Endothelial cell of umbilical vein (primary cell): ENCODE data around the gene SMARCA1. TPM values are rescaled to one million over a fixed set of nuclear protein-coding genes. Genes with fewer than 3 reads are reported as not detected.

Source experiments
- BruUV-seq: library from RNA; stranded (reverse); fragments of 400-500 nt; replicated peaks from 2 replicates; lab custom pipeline; 2021; lab: Mats Ljungman, UMichigan
- CTCF ChIA-PET: fragments of 300-600, 350-600 bp; sonication (Branson Sonifier 250); formaldehyde crosslinking; loops from one replicate; lab custom pipeline; 2021; ENCODE audit warnings: antibody characterized with exemption, inconsistent platforms; lab: Charles Lee
- POLR2A ChIA-PET: fragments of 300-600, 350-600 bp; sonication (Branson Sonifier 250); formaldehyde crosslinking; loops from one replicate; lab custom pipeline; 2021; ENCODE audit warnings: antibody characterized with exemption, inconsistent platforms; lab: Charles Lee
- DNase-seq: peaks from one replicate; pipeline ENCODE4 v3.0.0-alpha.2; 2011; ENCODE audit warnings: low read depth, low spot score
- FAIRE-seq: peaks from 2 replicates; lab custom pipeline; 2011; peaks lifted over from hg19 to GRCh38; lab: Jason Lieb, UNC
- H2AFZ ChIP-seq: 2 replicates; pipeline ENCODE4 v1.6.0; 2012; ENCODE audit warnings: low read depth, low read length, control low read depth, inconsistent platforms
- H3K27ac ChIP-seq: 2 replicates; pipeline ENCODE4 v1.5.1; 2011; ENCODE audit warnings: low read depth, mild to moderate bottlenecking, control low read depth, low read length, moderate library complexity; ENCODE audit not compliant: insufficient read depth
- H3K27me3 ChIP-seq, 2 experiments: 2 replicates each; pipeline versions ENCODE4 v1.6.0 to v1.6.1; 2011; ENCODE audit warnings: low read length in 2 of 2, mixed read lengths in 1 of 2; ENCODE audit not compliant: control insufficient read depth in 2 of 2, insufficient read depth in 2 of 2
- H3K36me3 ChIP-seq, 2 experiments: 2 replicates in 1 of 2; 3 replicates in 1 of 2; pipeline ENCODE4 v1.5.1; 2011; ENCODE audit warnings: low read length in 2 of 2, mild to moderate bottlenecking in 1 of 2, moderate library complexity in 1 of 2; ENCODE audit not compliant: control insufficient read depth in 2 of 2, insufficient read depth in 2 of 2; ENCODE audit errors: extremely low read depth in 1 of 2
- H3K4me1 ChIP-seq: 3 replicates; pipeline ENCODE4 v1.5.1; 2011; ENCODE audit warnings: mild to moderate bottlenecking, low read length; ENCODE audit not compliant: control insufficient read depth, insufficient read depth; ENCODE audit errors: extremely low read depth
- H3K4me2 ChIP-seq: 2 replicates; pipeline ENCODE4 v1.6.1; 2011; ENCODE audit warnings: low read length, control low read depth, mixed read lengths; ENCODE audit not compliant: insufficient read depth
- H3K4me3 ChIP-seq, 3 experiments: fragments of 200-600 bp in 1 of 3; sonication (generic), shearing (Covaris generic) in 1 of 3; replicated peaks in 1 of 3; 2 replicates each; pipeline ENCODE4 v1.5.1; 2011 to 2016; ENCODE audit warnings: control low read depth in 3 of 3, low read length in 3 of 3, mild to moderate bottlenecking in 2 of 3, inconsistent platforms in 1 of 3, low read depth in 1 of 3, moderate library complexity in 1 of 3; ENCODE audit not compliant: insufficient read depth in 1 of 3
- H3K79me2 ChIP-seq: 2 replicates; pipeline ENCODE4 v1.6.0; 2012; ENCODE audit warnings: low read length, inconsistent platforms; ENCODE audit not compliant: control insufficient read depth, insufficient read depth
- H3K9ac ChIP-seq: replicated peaks from 2 replicates; pipeline ENCODE3; 2011; ENCODE audit warnings: low read length, control low read depth; ENCODE audit not compliant: insufficient read depth; ENCODE audit errors: extremely low read depth
- H3K9me1 ChIP-seq: replicated peaks from 3 replicates; pipeline ENCODE4 v1.6.0; 2011; ENCODE audit warnings: mild to moderate bottlenecking, low read length; ENCODE audit not compliant: control insufficient read depth, insufficient read depth; ENCODE audit errors: extremely low read depth
- H3K9me3 ChIP-seq: replicated peaks from 2 replicates; pipeline ENCODE4 v1.5.1; 2012; ENCODE audit warnings: low read length, inconsistent platforms; ENCODE audit not compliant: control insufficient read depth, insufficient read depth
- H4K20me1 ChIP-seq: replicated peaks from 2 replicates; pipeline ENCODE3; 2011; ENCODE audit warnings: mild to moderate bottlenecking, low read length; ENCODE audit not compliant: control insufficient read depth, insufficient read depth; ENCODE audit errors: extremely low read depth
- EZH2 ChIP-seq: IDR thresholded peaks from 2 replicates; pipeline ENCODE4 v1.6.1; 2012; ENCODE audit warnings: borderline replicate concordance, low read depth, mild to moderate bottlenecking, moderate library complexity, low read length, inconsistent platforms; ENCODE audit not compliant: severe bottlenecking
- FOS ChIP-seq: IDR thresholded peaks from 2 replicates; pipeline ENCODE4 v1.6.1; 2011; ENCODE audit warnings: mild to moderate bottlenecking, low read length, moderate library complexity, borderline replicate concordance; ENCODE audit not compliant: insufficient read depth
- GATA2 ChIP-seq: IDR thresholded peaks from 2 replicates; pipeline ENCODE4 v1.7.0; 2011; ENCODE audit warnings: low read depth, mild to moderate bottlenecking, moderate library complexity, mixed read lengths, low read length; ENCODE audit not compliant: insufficient read length, insufficient read depth
- JUN ChIP-seq: IDR thresholded peaks from 2 replicates; pipeline ENCODE4 v1.6.1; 2011; ENCODE audit warnings: borderline replicate concordance, low read depth; ENCODE audit not compliant: insufficient read length, insufficient read depth
- MYC ChIP-seq: IDR thresholded peaks from one replicate; pipeline ENCODE4 v1.6.1; 2011; ENCODE audit warnings: mild to moderate bottlenecking, low read depth, low read length
- POLR2A ChIP-seq: IDR thresholded peaks from 2 replicates; pipeline ENCODE4 v1.6.1; 2012; ENCODE audit warnings: low read depth, mild to moderate bottlenecking, control low read depth, low read length
- POLR2AphosphoS5 ChIP-seq: IDR thresholded peaks from 2 replicates; pipeline ENCODE4 v1.6.1; 2012; ENCODE audit warnings: low read depth, mild to moderate bottlenecking, control low read depth, low read length, moderate library complexity; ENCODE audit not compliant: insufficient read depth
- dilution Hi-C: fragments of 300-500 bp; cut with MboI; formaldehyde crosslinking; loops from one replicate; pipeline ENCODE4 v1.15.0; 2019; ENCODE audit warnings: low sequenced_read_pairs; ENCODE audit not compliant: extremely low pct_ligation_motif_present
- intact Hi-C: fragments of 100-400 bp; cut with micrococcal nuclease; formaldehyde crosslinking; loops from one replicate; pipeline ENCODE4 v1.10.0; 2022
- polyA plus RNA-seq, 4 experiments: library from polyadenylated mRNA; depleted of rRNA in 3 of 4; stranded (reverse) in 3 of 4; unstranded in 1 of 4; fragments of >200 nt; gene quantifications; 2 replicates each; pipeline versions ENCODE4 v1.2.1 to v1.2.3, GENCODE V29; 2011 to 2012; ENCODE audit warnings: missing spikeins in 1 of 4
- total RNA-seq: library from RNA; stranded (reverse); gene quantifications from 2 replicates; pipeline ENCODE4 v1.2.3, GENCODE V29; 2021
- TF ChIP-seq, protein P1 (sequence below): IDR thresholded peaks from 2 replicates; pipeline ENCODE4 v1.6.1; 2011; ENCODE audit not compliant: insufficient read depth, insufficient read length
- TF ChIP-seq, protein P2 (sequence below), 2 donors: IDR thresholded peaks; 1 replicate in 1 of 2; 2 replicates in 1 of 2; pipeline ENCODE4 v1.5.1; 2011; ENCODE audit warnings: low read length in 2 of 2, mild to moderate bottlenecking in 2 of 2, moderate library complexity in 2 of 2, control low read depth in 1 of 2, inconsistent platforms in 1 of 2, low read depth in 1 of 2; ENCODE audit not compliant: insufficient read depth in 1 of 2; ENCODE audit errors: extremely low read depth in 1 of 2

Gene SMARCA1
- total and polyA plus RNA-seq, 2 donors (not counting 3 experiments of a cell fraction or from before 2014, with no cell fraction given) = 8.3 to 29.7 TPM

DNA sequence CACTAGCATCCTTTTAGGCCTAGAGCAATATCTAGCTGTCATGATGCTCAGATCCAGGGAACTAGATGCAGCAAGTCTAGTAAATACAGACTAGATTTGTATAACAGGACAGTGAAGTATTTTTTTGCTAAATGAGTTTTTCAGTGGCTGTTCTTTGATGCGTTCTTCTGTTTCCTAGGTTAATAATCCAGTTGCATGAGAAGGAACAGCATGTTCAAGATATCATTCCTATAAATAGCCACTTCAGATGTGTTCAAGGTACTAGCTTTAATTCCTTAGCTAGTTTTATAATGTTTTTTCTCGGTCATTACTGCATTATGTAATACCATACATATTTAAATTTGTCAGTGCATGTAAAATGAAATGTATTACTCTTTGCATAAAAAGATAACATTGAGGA, 21.5 kb upstream of the SMARCA1 start:
- Histone ChIP-seq H3K4me3 (no peak overlapping the region), H3K4me1 (peaks cover 7% of the 10 kb centered on the region), H3K9me3 (no peaks in the 10 kb centered on the region), H3K9ac (no peak overlapping the region), H2AFZ (no peak overlapping the region), H3K27me3 (no peaks in the 10 kb centered on the region), H3K27ac (no peak overlapping the region), H3K36me3 (no peaks in the 10 kb centered on the region), H3K4me2 (no peak overlapping the region), H3K79me2 (peaks cover 7% of the 10 kb centered on the region), H3K9me1 (no peaks in the 10 kb centered on the region), H4K20me1 (no peaks in the 10 kb centered on the region)
- DNase-seq (no peak), FAIRE-seq (no peak)
- intact Hi-C loops (no loop called here), dilution Hi-C loops (no loop called here)
- TF ChIP-seq FOS (no peak), POLR2A (no peak), GATA2 (no peak), JUN (no peak), POLR2AphosphoS5 (no peak), MYC (no peak), EZH2 (no peak)
- TF ChIP-seq, protein P1, sequence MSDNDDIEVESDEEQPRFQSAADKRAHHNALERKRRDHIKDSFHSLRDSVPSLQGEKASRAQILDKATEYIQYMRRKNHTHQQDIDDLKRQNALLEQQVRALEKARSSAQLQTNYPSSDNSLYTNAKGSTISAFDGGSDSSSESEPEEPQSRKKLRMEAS = no peak
- TF ChIP-seq, protein P2, sequence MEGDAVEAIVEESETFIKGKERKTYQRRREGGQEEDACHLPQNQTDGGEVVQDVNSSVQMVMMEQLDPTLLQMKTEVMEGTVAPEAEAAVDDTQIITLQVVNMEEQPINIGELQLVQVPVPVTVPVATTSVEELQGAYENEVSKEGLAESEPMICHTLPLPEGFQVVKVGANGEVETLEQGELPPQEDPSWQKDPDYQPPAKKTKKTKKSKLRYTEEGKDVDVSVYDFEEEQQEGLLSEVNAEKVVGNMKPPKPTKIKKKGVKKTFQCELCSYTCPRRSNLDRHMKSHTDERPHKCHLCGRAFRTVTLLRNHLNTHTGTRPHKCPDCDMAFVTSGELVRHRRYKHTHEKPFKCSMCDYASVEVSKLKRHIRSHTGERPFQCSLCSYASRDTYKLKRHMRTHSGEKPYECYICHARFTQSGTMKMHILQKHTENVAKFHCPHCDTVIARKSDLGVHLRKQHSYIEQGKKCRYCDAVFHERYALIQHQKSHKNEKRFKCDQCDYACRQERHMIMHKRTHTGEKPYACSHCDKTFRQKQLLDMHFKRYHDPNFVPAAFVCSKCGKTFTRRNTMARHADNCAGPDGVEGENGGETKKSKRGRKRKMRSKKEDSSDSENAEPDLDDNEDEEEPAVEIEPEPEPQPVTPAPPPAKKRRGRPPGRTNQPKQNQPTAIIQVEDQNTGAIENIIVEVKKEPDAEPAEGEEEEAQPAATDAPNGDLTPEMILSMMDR (IDR thresholded peaks at IDR 0.05; ENCODE audit: extremely low read depth in 1 of 2, insufficient read depth in 1 of 2, low read depth in 1 of 2, low read length in 2 of 2) = no peak
- no TSS peak for BruUV-seq
- POLR2A ChIA-PET = no interaction called here
- CTCF ChIA-PET = no interaction called here
